HS-27A (cell line): ENCODE data around the gene USP37.

ENCODE experiments used
- DNase-seq: peaks from one replicate; pipeline ENCODE4 v3.0.0-alpha.2; 2012; ENCODE audit warnings: low read depth, missing footprints

Gene USP37

GRCh38 chr2:218476676-218477075 is 91.5 kb downstream of the USP37 start:
- DNase-seq = no peak

GRCh38 chr2:218474527-218474926 is 93.6 kb downstream of the USP37 start:
- no peak for DNase-seq

- no peak for DNase-seq
These were observed 95.2 kb downstream of the USP37 start for GRCh38 chr2:218472988-218473387.

GRCh38 chr2:218471982-218472381 is 96.2 kb downstream of the USP37 start:
- no peak for DNase-seq

- DNase-seq = no peak
These were observed 97.1 kb downstream of the USP37 start for GRCh38 chr2:218471036-218471435.

- DNase-seq = no peak
These were observed 97.7 kb downstream of the USP37 start for GRCh38 chr2:218470448-218470847.

- no peak for DNase-seq
These were observed 102.0 kb downstream of the USP37 start for GRCh38 chr2:218465987-218466633.

GRCh38 chr2:218458598-218458997 is 109.6 kb downstream of the USP37 start:
- DNase-seq = no peak

- no peak for DNase-seq
These were observed 111.3 kb downstream of the USP37 start for GRCh38 chr2:218456849-218457248.

GRCh38 chr2:218452079-218452478 is 116.1 kb downstream of the USP37 start:
- no peak for DNase-seq

GRCh38 chr2:218448934-218449333 is 119.2 kb downstream of the USP37 start:
- no peak for DNase-seq

GRCh38 chr2:218447072-218447471 is 121.1 kb downstream of the USP37 start:
- DNase-seq = no peak

GRCh38 chr2:218446547-218446946 is 121.6 kb downstream of the USP37 start:
- no peak for DNase-seq

- DNase-seq = no peak
These were observed 122.5 kb downstream of the USP37 start for GRCh38 chr2:218445602-218446001.

GRCh38 chr2:218444692-218445357 is 123.3 kb downstream of the USP37 start:
- no peak for DNase-seq

- DNase-seq = no peak
These were observed 129.6 kb downstream of the USP37 start for GRCh38 chr2:218438596-218438995.

GRCh38 chr2:218437969-218438368 is 130.2 kb downstream of the USP37 start:
- no peak for DNase-seq

- DNase-seq = no peak
These were observed 131.2 kb downstream of the USP37 start for GRCh38 chr2:218436992-218437391.

GRCh38 chr2:218435003-218435982 is 132.9 kb downstream of the USP37 start:
- no peak for DNase-seq

GRCh38 chr2:218434456-218434855 is 133.7 kb downstream of the USP37 start:
- DNase-seq = no peak

GRCh38 chr2:218432676-218433365 is 135.3 kb downstream of the USP37 start:
- no peak for DNase-seq

- no peak for DNase-seq
These were observed 136.3 kb downstream of the USP37 start for GRCh38 chr2:218431878-218432277.
